PC-9 (cell line): ENCODE results near the gene PPP1R27. TPM values are rescaled to one million over a fixed set of nuclear protein-coding genes. Genes with fewer than 3 reads are reported as not detected.

ENCODE experiments used
- BruUV-seq: library from RNA; stranded (reverse); fragments of 400-500 nt; replicated peaks from 2 replicates; lab custom pipeline; 2021; lab: Mats Ljungman, UMichigan
- CTCF ChIA-PET: fragments of 300-600 bp; sonication (Branson Sonifier 250); formaldehyde crosslinking; loops from one replicate; lab custom pipeline; 2022; ENCODE audit warnings: antibody characterized with exemption; lab: Charles Lee
- POLR2A ChIA-PET: fragments of 300-600 bp; sonication (Branson Sonifier 250); formaldehyde crosslinking; loops from one replicate; lab custom pipeline; 2022; ENCODE audit warnings: antibody characterized with exemption; ENCODE audit not compliant: unreplicated experiment; lab: Charles Lee
- DNase-seq, 2 experiments: peaks; one replicate each; pipeline versions ENCODE4 v3.0.0 to v3.0.0-alpha.2; 2015 to 2022; ENCODE audit warnings: mixed read lengths in 1 of 2
- H2AFZ ChIP-seq: fragments of 200-600 bp; sonication (generic); 2 replicates; pipeline ENCODE4 v1.8.1; 2017; ENCODE audit warnings: antibody characterized with exemption
- H3F3A ChIP-seq: fragments of 200-600 bp; sonication (generic); 2 replicates; pipeline ENCODE4 v1.8.1; 2017; ENCODE audit warnings: antibody characterized with exemption, mild to moderate bottlenecking, low read depth; ENCODE audit not compliant: insufficient read depth
- H3K27ac ChIP-seq: fragments of 200-600 bp; sonication (generic); 2 replicates; pipeline ENCODE4 v1.6.1; 2016; ENCODE audit warnings: mixed run types
- H3K27me3 ChIP-seq: fragments of 200-600 bp; sonication (generic); 2 replicates; pipeline ENCODE4 v1.6.1; 2016; ENCODE audit warnings: low read depth, mixed run types; ENCODE audit not compliant: insufficient read depth
- H3K36me3 ChIP-seq: fragments of 200-600 bp; sonication (generic); 2 replicates; pipeline ENCODE4 v1.6.1; 2016; ENCODE audit warnings: low read depth, mixed run types
- H3K4me1 ChIP-seq: fragments of 200-600 bp; sonication (generic); replicated peaks from 2 replicates; pipeline ENCODE4 v1.6.1; 2016; ENCODE audit warnings: mixed run types; ENCODE audit not compliant: insufficient read depth
- H3K4me2 ChIP-seq: fragments of 200-600 bp; sonication (generic); 2 replicates; pipeline ENCODE4 v1.6.1; 2017; ENCODE audit warnings: mixed run types
- H3K4me3 ChIP-seq: fragments of 200-600 bp; sonication (generic); 2 replicates; pipeline ENCODE4 v1.6.1; 2016; ENCODE audit warnings: mixed run types
- H3K79me2 ChIP-seq: fragments of 200-600 bp; sonication (generic); 2 replicates; pipeline ENCODE4 v1.6.1; 2017; ENCODE audit warnings: low read depth, mixed run types
- H3K9me2 ChIP-seq: fragments of 200-600 bp; sonication (generic); 2 replicates; pipeline ENCODE4 v1.8.1; 2017; ENCODE audit warnings: mild to moderate bottlenecking; ENCODE audit not compliant: insufficient read depth
- H3K9me3 ChIP-seq: fragments of 200-600 bp; sonication (generic); 2 replicates; pipeline ENCODE4 v1.8.1; 2016; ENCODE audit warnings: low read depth; ENCODE audit not compliant: insufficient read depth
- H4K20me1 ChIP-seq: fragments of 200-600 bp; sonication (generic); 2 replicates; pipeline ENCODE4 v1.8.1; 2017; ENCODE audit not compliant: insufficient read depth
- EZH2 ChIP-seq: fragments of 200-600 bp; sonication (generic); IDR thresholded peaks from 2 replicates; pipeline ENCODE4 v1.8.0; 2017; ENCODE audit warnings: antibody characterized with exemption, low read depth
- intact Hi-C: fragments of 100-400 bp; cut with micrococcal nuclease; formaldehyde crosslinking; loops from one replicate; pipeline ENCODE4 v1.10.0; 2022; ENCODE audit not compliant: unreplicated experiment
- total RNA-seq: library from RNA; stranded (reverse); gene quantifications from 2 replicates; pipeline ENCODE4 v1.2.3, GENCODE V29; 2021
- TF ChIP-seq, protein P1 (sequence below): fragments of 200-600 bp; sonication (generic); conservative IDR thresholded peaks from 2 replicates; pipeline ENCODE4 v1.6.1; 2017; ENCODE audit warnings: mixed run types, antibody characterized with exemption, mild to moderate bottlenecking, moderate library complexity

Gene PPP1R27
- total RNA-seq, 1 experiment from 2014 or later: not detected

DNA sequence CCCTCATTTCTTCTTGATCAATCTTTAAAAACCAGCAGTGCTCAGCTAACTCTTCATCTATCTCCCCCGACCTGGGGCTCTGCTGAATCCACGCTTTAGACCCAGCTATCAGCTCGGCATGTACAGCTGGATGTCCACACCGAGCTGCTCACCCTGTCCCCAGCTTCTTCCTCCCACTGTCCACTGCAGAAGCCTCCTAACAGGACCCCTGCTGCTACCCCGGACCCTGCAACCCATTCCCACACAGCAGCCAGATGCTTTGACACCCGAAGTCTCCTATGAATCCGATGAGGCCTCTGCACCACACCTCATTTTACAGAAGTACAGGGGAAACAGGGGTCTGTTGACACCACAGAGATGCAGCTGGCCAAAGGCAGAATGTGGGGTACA lies 17.1 kb downstream of the PPP1R27 start:
- intact Hi-C loops: no loop called here
- ChIA-PET POLR2A (no interaction called here), CTCF (no interaction called here)
- Histone ChIP-seq H3K27ac (no peak overlapping the region), H3K4me1 (no peaks in the 10 kb centered on the region), H3K79me2 (no peaks in the 10 kb centered on the region), H4K20me1 (no peaks in the 10 kb centered on the region), H3K4me2 (no peak overlapping the region), H3K9me2 (no peaks in the 10 kb centered on the region), H3K9me3 (no peaks in the 10 kb centered on the region), H2AFZ (no peak overlapping the region), H3K27me3 (no peaks in the 10 kb centered on the region), H3K4me3 (no peak overlapping the region), H3F3A (no peaks in the 10 kb centered on the region; the same call in 1 of the 2 replicates), H3K36me3 (no peaks in the 10 kb centered on the region)
- TF ChIP-seq, protein P1, sequence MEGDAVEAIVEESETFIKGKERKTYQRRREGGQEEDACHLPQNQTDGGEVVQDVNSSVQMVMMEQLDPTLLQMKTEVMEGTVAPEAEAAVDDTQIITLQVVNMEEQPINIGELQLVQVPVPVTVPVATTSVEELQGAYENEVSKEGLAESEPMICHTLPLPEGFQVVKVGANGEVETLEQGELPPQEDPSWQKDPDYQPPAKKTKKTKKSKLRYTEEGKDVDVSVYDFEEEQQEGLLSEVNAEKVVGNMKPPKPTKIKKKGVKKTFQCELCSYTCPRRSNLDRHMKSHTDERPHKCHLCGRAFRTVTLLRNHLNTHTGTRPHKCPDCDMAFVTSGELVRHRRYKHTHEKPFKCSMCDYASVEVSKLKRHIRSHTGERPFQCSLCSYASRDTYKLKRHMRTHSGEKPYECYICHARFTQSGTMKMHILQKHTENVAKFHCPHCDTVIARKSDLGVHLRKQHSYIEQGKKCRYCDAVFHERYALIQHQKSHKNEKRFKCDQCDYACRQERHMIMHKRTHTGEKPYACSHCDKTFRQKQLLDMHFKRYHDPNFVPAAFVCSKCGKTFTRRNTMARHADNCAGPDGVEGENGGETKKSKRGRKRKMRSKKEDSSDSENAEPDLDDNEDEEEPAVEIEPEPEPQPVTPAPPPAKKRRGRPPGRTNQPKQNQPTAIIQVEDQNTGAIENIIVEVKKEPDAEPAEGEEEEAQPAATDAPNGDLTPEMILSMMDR: no peak
- TF ChIP-seq EZH2: no peak
- no peak for DNase-seq
- no TSS peak for BruUV-seq

DNA sequence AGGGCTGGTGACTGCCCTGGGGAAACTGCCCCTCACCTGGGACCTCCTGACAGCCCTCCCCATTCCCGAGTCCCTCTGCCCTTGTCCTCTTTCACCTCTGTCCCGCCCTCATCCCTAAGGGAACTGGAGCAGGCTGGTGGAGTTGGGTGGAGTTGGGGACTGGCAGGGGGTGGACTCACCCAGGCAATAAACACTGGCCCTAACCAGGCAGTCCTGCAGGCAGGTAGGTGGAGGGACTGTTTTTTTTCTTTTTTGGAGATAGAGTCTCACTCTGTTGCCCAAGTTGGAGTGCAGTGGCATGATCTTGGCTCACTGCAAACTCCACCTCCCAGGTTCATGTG lies 19.2 kb downstream of the PPP1R27 start:
- CTCF ChIA-PET: interaction anchor here (0.6 kb wide), 1 partner anchor 96 kb away, joined by 5 read pairs; no protein-coding TSS in a partner anchor
- no peaks in the 10 kb centered on the region for H3K36me3 ChIP-seq
- TF ChIP-seq EZH2: no peak
- TF ChIP-seq, protein P1: no peak
- no peak overlapping the region for H3K4me3 ChIP-seq
- H3F3A ChIP-seq: no peaks in the 10 kb centered on the region
- H3K27me3 ChIP-seq: 0 out of 2 replicates have a peak, but pooled peaks cover 2% of the 10 kb centered on the region
- H3K4me1 ChIP-seq: no peaks in the 10 kb centered on the region
- BruUV-seq: no TSS peak
- H2AFZ ChIP-seq: no peak overlapping the region
- no peaks in the 10 kb centered on the region for H3K79me2 ChIP-seq
- POLR2A ChIA-PET: interaction anchor here (0.7 kb wide), 1 partner anchor 222 kb away, joined by 7 read pairs; the partner anchor contains the start of gene DCXR
- no peak overlapping the region for H3K27ac ChIP-seq
- H3K9me3 ChIP-seq: no peaks in the 10 kb centered on the region
- H3K9me2 ChIP-seq: no peaks in the 10 kb centered on the region
- no peaks in the 10 kb centered on the region for H4K20me1 ChIP-seq
- H3K4me2 ChIP-seq: peak overlapping the region; percentile 25
- no peak for DNase-seq
- intact Hi-C loops: no loop called here

DNA sequence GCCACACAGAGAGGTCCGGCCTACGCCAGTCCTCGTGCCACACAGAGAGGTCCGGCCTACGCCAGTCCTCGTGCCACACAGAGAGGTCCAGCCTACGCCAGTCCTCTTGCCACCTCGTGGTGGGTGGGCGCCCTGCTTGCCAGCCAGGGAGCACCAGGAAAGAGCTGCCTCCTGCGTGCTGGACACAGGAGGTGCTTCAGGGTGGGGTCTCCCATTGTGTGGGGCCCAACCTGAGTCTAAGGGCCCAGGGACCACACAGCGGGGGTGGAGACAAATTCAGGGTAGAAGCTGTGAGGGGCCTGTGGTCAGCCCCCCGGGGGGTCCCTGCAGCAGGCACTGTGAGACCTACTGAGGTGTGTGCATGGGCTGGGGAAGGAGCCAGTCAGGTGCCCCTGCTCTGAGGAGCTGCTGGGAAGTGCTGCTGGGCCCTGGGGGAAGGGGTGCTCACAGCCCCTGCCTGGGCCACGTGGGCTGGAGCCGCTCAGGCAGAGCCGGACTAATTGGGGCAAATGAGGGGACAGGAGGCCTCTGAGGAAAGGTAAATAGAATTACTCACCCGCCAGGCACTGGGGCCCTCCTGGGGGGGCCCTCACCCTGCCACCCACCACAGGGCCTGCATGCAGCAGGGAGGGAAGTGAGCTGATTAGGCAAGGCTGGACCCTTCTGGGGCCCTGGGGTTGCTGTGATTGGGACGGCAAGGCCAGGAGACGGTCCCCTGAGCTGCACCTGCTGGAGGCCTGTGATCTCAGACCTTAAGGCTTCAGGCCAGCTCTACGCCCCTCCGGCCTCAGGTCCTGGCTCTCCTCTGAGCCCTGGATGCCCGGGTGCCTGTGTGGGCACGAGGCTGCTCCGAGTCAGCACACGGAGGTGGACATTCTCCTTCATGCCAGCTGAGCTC lies 19.9 kb downstream of the PPP1R27 start:
- H3F3A ChIP-seq: no peaks in the 10 kb centered on the region
- ChIA-PET CTCF (no interaction called here), POLR2A (interaction anchor here (0.7 kb wide), 1 partner anchor 10 kb away, joined by 8 read pairs; no protein-coding TSS in a partner anchor)
- H3K4me2 ChIP-seq: peak overlapping the region; percentile 25
- H4K20me1 ChIP-seq: no peaks in the 10 kb centered on the region
- BruUV-seq: no TSS peak
- no peaks in the 10 kb centered on the region for H3K9me3 ChIP-seq
- no peaks in the 10 kb centered on the region for H3K9me2 ChIP-seq
- H3K4me1 ChIP-seq: no peaks in the 10 kb centered on the region
- H2AFZ ChIP-seq: no peak overlapping the region
- H3K27me3 ChIP-seq: 0 out of 2 replicates have a peak, but pooled peaks cover 2% of the 10 kb centered on the region
- intact Hi-C loops: no loop called here
- H3K36me3 ChIP-seq: no peaks in the 10 kb centered on the region
- TF ChIP-seq, protein P1: no peak
- no peak for TF ChIP-seq EZH2
- H3K4me3 ChIP-seq: no peak overlapping the region
- H3K27ac ChIP-seq: no peak overlapping the region
- H3K79me2 ChIP-seq: no peaks in the 10 kb centered on the region
- DNase-seq: peak; percentile 36 to 45
